ENCODE results near the gene PLCH1. TPM values are rescaled to one million over a fixed set of nuclear protein-coding genes. Genes with fewer than 3 reads are reported as not detected.

The PLCH1 gene
- total and polyA plus RNA-seq, 10 of the 15 experiments (the other 5 are each of a cell fraction or from before 2014, with no cell fraction given): 0.03 to 0.22 (median 0.04) TPM; not detected in 5

GRCh38 chr3:155763870-155764463, 19.1 kb upstream of the PLCH1 start (continued):
- no peak for TF ChIP-seq MLLT1 (IDR thresholded peaks at IDR 0.05)
- TF ChIP-seq MTA2 (IDR thresholded peaks at IDR 0.05; ENCODE audit: low read depth): no peak
- TF ChIP-seq CHD1 (IDR thresholded peaks at IDR 0.05; ENCODE audit: low read depth, low read length): no peak

GRCh38 chr3:155760653-155761052, 15.8 kb upstream of the PLCH1 start:
- DNase-seq (ENCODE audit: low read depth, low spot score): no peak
- CTCF ChIA-PET: interaction anchor here (0.6 to 1.4 kb wide), 4 partner anchors 22 to 252 kb away, joined by 3 to 4 read pairs (median 3); no protein-coding TSS in a partner anchor
- no peak overlapping the region for H2AFZ ChIP-seq (ENCODE audit: control insufficient read depth, low read depth, low read length)

More at GRCh38 chr3:155760653-155761052, 15.8 kb upstream of the PLCH1 start:
- Histone ChIP-seq H3K9ac (ENCODE audit: control insufficient read depth, insufficient read depth, low read length) (no peak overlapping the region), H3K36me3 (ENCODE audit: control insufficient read depth in 2 of 2, insufficient read depth in 2 of 2, low read length in 1 of 2) (no peaks in the 10 kb centered on the region), H3K4me3 (no peak overlapping the region), H3K27me3 (replicated peaks in 1 of 2; ENCODE audit: control insufficient read depth in 2 of 2, insufficient read depth in 2 of 2, low read length in 1 of 2) (no peaks in the 10 kb centered on the region), H4K20me1 (ENCODE audit: control insufficient read depth, insufficient read depth) (no peaks in the 10 kb centered on the region), H3K4me1 (ENCODE audit: control insufficient read depth, insufficient read depth, low read length) (no peaks in the 10 kb centered on the region), H3K79me2 (ENCODE audit: control insufficient read depth, insufficient read depth, low read length) (no peaks in the 10 kb centered on the region), H3K4me2 (ENCODE audit: control insufficient read depth, insufficient read depth) (no peak overlapping the region), H3K27ac (ENCODE audit: control insufficient read depth, insufficient read depth) (no peak overlapping the region), H3K9me3 (replicated peaks; ENCODE audit: control insufficient read depth, insufficient read depth, low read length) (no peaks in the 10 kb centered on the region)
- intact Hi-C loops (cut with micrococcal nuclease; ENCODE audit: unreplicated experiment): no loop called here
- no peak for TF ChIP-seq HCFC1 (IDR thresholded peaks at IDR 0.05; ENCODE audit: low read length)
- TF ChIP-seq TAF1 (IDR thresholded peaks at IDR 0.05; ENCODE audit: borderline replicate concordance, low read depth, low read length): no peak
- TF ChIP-seq SMAD5 (IDR thresholded peaks at IDR 0.05; ENCODE audit: low read depth): no peak
- no peak for TF ChIP-seq STAT3 (IDR thresholded peaks at IDR 0.05; ENCODE audit: low read depth, low read length)
- TF ChIP-seq USF2 (IDR thresholded peaks at IDR 0.05; ENCODE audit: borderline replicate concordance, low read depth, low read length): no peak
- TF ChIP-seq NBN (IDR thresholded peaks at IDR 0.05): no peak
- no peak for TF ChIP-seq PKNOX1 (IDR thresholded peaks at IDR 0.05)
- no peak for TF ChIP-seq SUZ12 (IDR thresholded peaks at IDR 0.05; ENCODE audit: unreplicated experiment)
- no peak for TF ChIP-seq SMC3 (IDR thresholded peaks at IDR 0.05; ENCODE audit: borderline replicate concordance, low read length)
- no peak for TF ChIP-seq SUPT20H (IDR thresholded peaks at IDR 0.05; ENCODE audit: borderline replicate concordance, control insufficient read depth, low read depth, low read length)
- no peak for TF ChIP-seq SRF (IDR thresholded peaks at IDR 0.05; ENCODE audit: low read depth in 2 of 2, low read length in 2 of 2)
- TF ChIP-seq TCF7 (IDR thresholded peaks at IDR 0.05; ENCODE audit: borderline replicate concordance): no peak
- TF ChIP-seq NR2F1 (conservative IDR thresholded peaks at IDR 0.05): no peak
- no peak for TF ChIP-seq PAX5 (IDR thresholded peaks at IDR 0.05; ENCODE audit: borderline replicate concordance, low read depth, low read length)
- TF ChIP-seq NKRF (conservative IDR thresholded peaks at IDR 0.05): no peak
- no peak for TF ChIP-seq ZNF274 (IDR thresholded peaks at IDR 0.05; ENCODE audit: insufficient read depth, insufficient read length)
- WGBS (ENCODE audit: insufficient coverage, insufficient replicate concordance, low lambda C conversion rate, missing lambda C conversion rate): 83% methylated on average over 4 of the region's 4 CpGs
- RAD21 ChIA-PET (ENCODE audit: unreplicated experiment): no interaction called here
- no TSS peak for BruUV-seq (replicated peaks)
- FAIRE-seq (no peak), ATAC-seq (no peak)
- SMC1A ChIA-PET (ENCODE audit: uncharacterized antibody, unreplicated experiment): interaction anchor here (0.8 to 0.9 kb wide), 2 partner anchors 45 kb away, joined by 3 read pairs; partner anchors contain the start of gene C3orf33
- POLR2A ChIA-PET: interaction anchor here (0.5 kb wide), 1 partner anchor 14 kb away, joined by 3 read pairs; no protein-coding TSS in a partner anchor
- in situ Hi-C loops (cut with MboI): no loop called here
